Middle frontal gyrus (tissue), 1 donor: ENCODE measurements around the gene SFMBT2.

Experiments used
- DNase-seq: peaks from one replicate; pipeline ENCODE4 v3.0.0-alpha.2; 2015; ENCODE audit warnings: low spot score; ENCODE audit errors: extremely low spot score

The SFMBT2 gene

DNA sequence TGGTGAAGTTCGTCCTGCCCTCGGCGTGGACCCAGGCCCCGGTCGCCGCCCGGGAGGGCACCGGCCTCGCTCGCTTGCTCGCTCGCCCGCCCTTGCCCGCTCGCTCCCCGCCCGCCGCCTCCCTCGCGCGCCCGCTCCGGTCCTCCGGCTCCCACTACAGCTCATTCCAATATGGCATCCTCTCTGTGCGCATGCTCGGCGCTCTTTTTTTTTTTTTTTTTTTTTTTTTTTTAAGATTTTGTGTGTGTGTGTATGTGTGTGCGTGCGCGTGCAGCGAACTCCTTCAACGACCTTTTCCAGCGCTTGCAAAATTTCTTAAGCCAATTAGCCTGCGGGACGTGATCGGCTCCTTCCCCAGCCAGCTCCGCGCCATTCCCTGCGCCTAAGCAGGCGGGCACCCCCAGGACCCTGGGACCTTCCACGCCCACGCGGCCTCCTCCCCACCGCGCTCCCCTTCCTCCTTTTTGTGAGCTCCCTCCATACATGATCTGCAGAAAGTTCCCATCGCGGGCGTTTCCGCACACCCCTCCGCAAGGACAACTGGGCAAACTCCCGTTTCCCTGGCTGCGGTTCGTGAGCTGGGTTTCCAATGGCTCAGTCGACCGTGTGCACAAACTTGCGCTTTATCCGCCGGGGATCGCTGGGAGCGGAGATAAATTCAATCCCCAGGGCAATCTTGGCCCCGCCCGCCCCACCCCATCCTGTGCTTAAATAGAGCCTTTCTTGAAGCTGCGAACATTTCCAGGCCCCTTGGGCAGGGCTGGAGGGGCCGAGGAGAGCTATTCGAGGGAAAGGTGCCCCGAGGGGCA lies at the start of gene SFMBT2:
Gene SFMBT2 (minus strand): TSS at position 173 of the 809 bp plus-strand sequence. CDS start 29,136 bp downstream, outside the sequence.
- no peak for DNase-seq

DNA sequence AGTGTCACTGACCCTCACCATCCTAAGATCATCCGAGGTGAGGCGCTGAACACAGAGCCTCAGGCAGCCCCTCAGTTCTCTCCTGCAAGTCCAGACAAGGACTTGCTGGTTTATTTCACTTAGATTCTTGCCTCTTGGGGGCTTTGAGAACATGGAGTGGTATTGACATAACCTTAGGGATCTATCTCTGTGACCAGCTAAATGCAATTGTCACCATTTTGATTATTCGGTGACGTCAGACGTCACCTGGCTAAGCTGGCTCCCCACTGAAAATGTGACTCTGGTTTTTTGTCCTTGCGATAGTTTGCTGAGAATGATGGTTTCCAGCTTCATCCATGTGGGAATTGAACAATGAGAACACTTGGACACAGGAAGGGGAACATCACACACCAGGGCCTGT lies 49.2 kb upstream of the SFMBT2 start:
- DNase-seq, result no peak

DNA sequence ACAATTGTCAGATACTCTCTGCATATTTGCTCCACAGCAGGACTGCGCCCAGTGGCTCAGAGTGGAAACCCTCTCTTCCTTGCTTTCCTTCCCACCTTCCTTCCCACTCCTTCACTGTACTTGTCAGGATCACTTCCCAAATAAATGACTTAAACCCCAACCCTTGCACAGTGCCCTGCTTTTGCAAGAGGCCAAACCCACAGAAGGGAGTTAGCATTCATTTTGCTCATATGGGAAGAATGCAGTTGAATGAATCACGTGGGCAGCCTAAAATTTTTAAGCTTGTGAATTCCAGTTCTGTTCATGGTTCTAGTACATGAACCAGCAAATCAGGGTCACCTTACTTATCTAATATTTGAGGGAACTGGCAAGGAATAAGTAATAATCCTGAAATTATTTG lies 47.7 kb upstream of the SFMBT2 start:
- no peak for DNase-seq

DNA sequence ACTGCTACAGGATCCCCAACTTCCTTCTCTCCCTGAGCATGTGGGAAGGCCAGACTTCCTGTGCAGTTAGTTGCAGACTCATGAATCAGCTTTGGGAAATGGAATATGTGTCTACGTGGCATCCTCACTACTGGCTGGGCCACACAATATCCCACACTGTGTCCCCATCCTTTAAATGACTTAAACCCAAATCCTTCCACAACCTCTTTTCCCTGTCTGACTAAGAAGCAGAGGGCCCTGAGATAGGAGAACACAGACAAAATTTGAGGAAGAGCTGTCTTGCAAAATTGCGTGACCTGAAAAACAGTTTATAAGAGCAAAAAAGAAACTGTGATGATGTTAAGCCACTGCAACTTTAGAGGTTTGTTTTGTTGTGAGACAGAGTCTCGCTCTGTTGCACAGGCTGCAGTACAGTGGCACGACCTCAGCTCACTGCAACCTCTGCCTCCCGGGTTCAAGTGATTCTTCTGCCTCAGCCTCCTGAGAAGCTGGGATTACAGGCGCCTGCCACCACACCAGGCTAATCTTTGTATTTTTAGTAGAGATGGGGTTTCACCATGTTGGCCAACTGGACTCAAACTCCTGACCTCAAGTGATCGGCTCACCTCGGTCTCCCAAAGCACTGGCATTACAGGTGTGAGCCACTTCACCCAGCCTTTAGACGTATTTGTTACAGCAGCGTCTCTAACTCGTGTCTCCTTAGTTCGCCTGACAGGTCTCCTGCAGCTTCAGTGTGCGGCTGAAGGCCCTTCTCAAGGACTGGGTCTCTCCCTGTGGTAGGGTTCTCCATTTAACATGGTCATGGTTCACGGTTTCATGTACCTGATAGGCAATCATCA lies 46.9 kb upstream of the SFMBT2 start:
- DNase-seq, result no peak

- no peak for DNase-seq
Measured at GRCh38 chr10:7449063-7449695, 38.3 kb upstream of the SFMBT2 start.

- no peak for DNase-seq
Measured at GRCh38 chr10:7445474-7446185, 34.8 kb upstream of the SFMBT2 start.

- DNase-seq, result peak; percentile 63
Measured at GRCh38 chr10:7444551-7445121, 33.8 kb upstream of the SFMBT2 start.

GRCh38 chr10:7443036-7443435 lies 32.2 kb upstream of the SFMBT2 start:
- DNase-seq, result no peak

DNA sequence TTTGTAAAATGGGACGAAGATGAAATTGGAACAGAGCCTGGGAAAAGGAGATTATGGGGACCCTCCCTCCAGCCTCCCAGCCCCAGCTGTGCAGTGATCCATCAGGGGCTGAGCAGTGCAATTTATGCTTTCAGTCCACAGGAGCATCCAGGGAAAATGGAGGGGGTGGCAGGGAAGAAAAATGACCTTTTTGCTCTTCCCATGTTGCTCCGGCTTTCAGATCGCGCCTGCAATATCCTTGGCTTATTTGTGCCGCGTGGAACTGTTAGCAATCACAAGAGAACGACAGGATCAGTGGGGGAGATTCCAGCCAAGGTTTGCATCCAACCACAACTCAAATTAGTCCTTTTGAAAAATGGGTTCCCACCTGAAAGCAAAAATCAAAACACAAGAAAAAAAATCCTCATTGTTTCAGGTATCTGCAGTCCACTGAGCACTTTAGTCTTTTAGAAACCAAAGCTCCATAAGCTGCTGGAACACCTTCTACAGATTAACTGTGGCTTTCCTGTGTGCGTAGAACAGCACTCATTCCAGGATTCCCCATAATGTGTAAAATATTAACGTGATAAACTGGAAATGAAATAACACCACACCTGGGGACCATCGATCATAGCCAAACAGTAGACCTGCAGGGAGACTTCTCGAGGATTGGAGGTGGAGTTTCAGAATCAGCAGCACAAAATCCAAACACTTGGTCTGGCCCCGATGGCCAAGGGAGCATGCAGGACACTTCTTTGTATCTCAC lies 30.7 kb upstream of the SFMBT2 start:
- DNase-seq, result no peak

DNA sequence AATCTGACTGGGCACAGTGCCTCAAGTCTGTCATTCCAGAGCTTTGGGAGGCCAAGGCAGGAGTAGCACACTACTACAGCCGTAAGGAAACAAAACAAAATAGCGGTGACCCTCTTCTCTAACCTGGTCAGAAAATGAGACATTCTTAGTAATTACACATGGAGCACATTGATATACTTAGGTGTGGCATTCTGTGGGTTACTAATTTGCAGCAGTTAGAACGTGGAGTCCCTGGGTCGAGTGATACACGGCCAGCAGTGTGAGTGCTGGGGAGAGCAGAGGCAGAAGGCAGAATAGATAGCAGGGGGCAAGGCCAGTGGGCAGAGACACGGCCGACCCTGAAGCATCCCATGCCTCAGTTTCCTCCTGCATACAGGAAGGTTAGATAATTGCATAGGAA lies 28.9 kb upstream of the SFMBT2 start:
- DNase-seq, result no peak

DNA sequence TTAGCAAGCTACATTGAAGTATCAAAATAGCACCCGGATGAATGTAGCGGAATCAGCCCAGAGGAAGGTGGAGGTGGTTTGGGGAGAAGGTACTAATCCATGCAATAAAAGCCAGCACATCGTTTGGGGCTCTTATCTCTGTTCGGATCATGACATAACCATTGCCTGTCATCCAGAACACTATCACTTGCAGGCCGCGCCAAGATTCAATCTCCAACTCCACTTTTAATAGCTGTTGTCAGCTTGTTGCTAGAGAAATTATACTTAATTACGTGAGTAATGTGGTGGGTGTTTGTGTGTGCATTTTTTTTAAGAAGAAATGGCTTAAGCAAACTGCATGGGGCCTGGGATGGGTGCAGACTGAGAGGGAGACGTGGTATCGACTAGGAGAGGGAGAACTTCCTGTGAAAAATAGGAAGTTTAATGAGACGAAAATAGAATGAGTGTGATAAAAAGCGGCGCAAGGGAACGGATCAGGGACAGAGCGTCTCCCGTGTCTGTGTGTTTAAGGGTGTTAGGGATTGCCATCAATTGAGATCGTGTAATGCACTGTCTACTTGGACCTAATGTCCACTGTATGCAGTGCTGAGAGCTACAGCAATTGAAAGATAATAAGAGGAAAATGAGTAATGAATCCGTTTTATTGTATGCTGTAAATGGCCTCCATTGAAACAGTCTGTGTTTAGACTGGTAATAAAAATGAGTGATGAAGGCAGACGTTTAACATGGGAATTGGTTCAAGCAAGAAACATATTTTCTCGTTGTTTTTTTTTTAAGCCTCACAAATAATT lies 27.6 kb upstream of the SFMBT2 start:
- DNase-seq, result no peak

DNA sequence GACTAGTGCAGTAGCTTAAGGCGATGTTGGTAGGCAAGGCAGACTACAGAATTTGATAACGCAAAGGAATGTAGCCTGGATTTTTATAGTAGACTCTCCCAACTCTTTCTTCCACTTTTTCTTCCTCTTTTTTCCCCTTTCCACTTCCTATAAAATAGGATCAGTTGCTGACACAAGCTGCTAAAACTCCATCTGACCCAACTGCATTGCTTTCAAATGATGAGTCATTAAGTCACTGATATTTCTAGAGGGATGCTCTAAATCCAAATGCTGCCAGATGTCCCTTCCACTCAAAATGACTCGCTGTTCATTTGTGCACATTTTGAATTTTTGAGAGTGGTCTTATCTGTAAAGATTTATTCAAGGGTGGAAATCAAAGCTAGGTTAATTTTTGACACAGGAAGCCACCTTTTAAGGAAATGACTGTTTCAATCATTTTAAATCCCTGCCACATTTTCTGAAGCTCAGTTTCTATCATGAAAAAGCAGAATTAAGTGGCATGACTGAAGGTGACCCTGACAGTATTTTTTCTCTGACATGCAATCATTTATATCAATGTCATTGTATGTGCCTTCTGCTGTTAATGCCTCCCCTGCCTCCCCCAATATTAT lies 25.8 kb upstream of the SFMBT2 start:
- no peak for DNase-seq

GRCh38 chr10:7435674-7436073 lies 24.8 kb upstream of the SFMBT2 start:
- no peak for DNase-seq

GRCh38 chr10:7434378-7434777 lies 23.5 kb upstream of the SFMBT2 start:
- no peak for DNase-seq

- no peak for DNase-seq
Measured at GRCh38 chr10:7433861-7434260, 23.0 kb upstream of the SFMBT2 start.

- DNase-seq, result no peak
Measured at GRCh38 chr10:7432884-7433726, 22.3 kb upstream of the SFMBT2 start.

DNA sequence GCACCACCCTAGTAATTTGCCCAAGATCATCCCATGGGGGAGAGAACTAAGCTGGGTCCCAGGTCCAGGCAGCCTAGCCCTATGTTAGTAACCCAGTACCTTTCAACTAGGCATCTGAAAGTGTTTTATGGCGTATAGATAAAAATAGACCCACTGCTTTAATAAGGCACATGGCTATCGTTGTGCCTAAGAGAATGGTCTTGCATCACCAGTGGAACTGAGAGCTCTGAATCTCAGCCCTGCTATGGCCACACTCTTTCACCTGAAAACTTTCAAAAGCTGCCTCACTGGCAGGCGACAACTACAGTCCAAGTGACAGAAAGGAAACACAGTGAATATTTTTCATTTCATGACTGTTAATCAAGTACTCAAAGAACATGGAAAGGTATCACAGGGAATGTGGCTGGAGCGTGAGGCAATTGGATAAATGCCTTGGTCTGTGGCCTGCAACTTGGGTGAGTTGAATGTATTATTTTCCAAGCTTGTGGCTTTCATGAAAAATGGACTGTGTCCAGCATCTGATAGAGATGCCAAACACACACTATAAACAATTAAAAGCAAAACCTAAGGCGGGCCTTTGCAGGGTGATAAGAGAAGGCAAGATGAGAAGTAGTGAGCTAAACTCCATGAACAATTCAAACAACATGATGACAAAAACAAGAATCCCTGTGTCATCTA lies 18.0 kb upstream of the SFMBT2 start:
- no peak for DNase-seq

GRCh38 chr10:7426349-7426748 lies 15.5 kb upstream of the SFMBT2 start:
- no peak for DNase-seq
